Fibroblast of lung (primary cell): ENCODE data around the gene GTF3C2.

Experiments used
- CTCF ChIP-seq, 2 donors: IDR thresholded peaks in 1 of 2; conservative IDR thresholded peaks in 1 of 2; 1 replicate in 1 of 2; 2 replicates in 1 of 2; pipeline ENCODE4 v1.5.1; 2011 to 2012; ENCODE audit warnings: low read length in 2 of 2, control low read depth in 1 of 2, inconsistent platforms in 1 of 2, low read depth in 1 of 2, mild to moderate bottlenecking in 1 of 2
- EZH2 ChIP-seq: IDR thresholded peaks from 2 replicates; pipeline ENCODE4 v1.5.1; 2012; ENCODE audit warnings: low read length, control low read depth, mild to moderate bottlenecking; ENCODE audit errors: missing control alignments

DNA sequence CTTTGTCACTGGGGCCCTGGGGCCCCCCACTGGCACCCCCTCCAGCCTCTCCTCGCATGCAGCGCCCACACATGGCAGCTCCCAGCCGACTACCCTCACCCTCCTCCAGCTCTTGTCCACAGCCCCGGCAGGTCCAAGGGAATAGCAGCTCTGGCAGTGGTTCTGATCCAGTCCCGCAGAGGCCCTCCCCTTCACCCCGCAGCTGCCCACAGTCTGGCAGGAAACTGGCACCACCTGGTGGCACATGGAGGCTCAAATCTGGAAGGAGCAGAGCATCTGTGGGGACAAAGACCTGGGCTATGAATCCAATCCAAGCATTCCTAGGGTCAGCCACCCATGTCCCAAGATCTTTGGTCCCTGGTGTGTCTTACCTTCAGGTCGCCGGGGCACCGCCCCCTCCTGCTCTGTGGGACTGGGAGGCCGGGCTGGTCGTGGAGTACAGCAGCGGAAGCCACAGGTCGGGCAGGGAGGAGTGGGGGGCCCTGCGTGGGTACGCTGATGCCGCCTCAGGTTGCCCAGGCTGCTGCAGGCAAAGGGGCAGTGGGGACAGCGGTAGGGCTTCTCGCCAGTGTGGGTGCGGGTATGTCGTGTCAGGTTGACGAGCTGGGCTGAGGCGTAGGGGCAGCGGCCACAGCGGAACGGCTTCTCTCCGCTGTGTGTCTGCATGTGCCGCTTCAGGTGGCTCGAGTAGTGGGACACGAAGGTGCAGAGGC, 21.7 kb upstream of the GTF3C2 start:
- TF ChIP-seq CTCF (conservative IDR thresholded peaks at IDR 0.05 in 1 of 2, IDR thresholded peaks at IDR 0.05 in 1 of 2; ENCODE audit: low read depth in 1 of 2, low read length in 2 of 2) = peak in 1 of 2 donors; percentile 17
- no peak for TF ChIP-seq EZH2
